Spleen (tissue), 11 donors: ENCODE data around the gene GALR2. TPM values are rescaled to one million over a fixed set of nuclear protein-coding genes. Genes with fewer than 3 reads are reported as not detected.
"Not testable (repeated sequence)": the region's sequence is repeated elsewhere in the genome, so short reads cannot be mapped to it uniquely, and the experiment has no call there.

Experiments used
- DNase-seq: peaks from one replicate; pipeline ENCODE4 v3.0.0-alpha.2; 2020
- H3K27ac ChIP-seq, 8 donors: fragments of 200-600 bp; sonication (generic) in 7 of 8; 1 replicate in 4 of 8; 2 replicates in 4 of 8; pipeline versions ENCODE4 v1.5.0 to v1.8.0; 2016 to 2021; ENCODE audit warnings: inconsistent platforms in 4 of 8, mild to moderate bottlenecking in 4 of 8, moderate library complexity in 1 of 8
- H3K27me3 ChIP-seq, 7 donors: fragments of 200-600 bp; sonication (generic) in 6 of 7; replicated peaks in 1 of 7; 1 replicate in 4 of 7; 2 replicates in 3 of 7; pipeline versions ENCODE4 v1.5.0 to v1.8.0; 2016 to 2021; ENCODE audit warnings: inconsistent platforms in 3 of 7, mild to moderate bottlenecking in 1 of 7
- H3K36me3 ChIP-seq, 6 donors: fragments of 200-600 bp; sonication (generic) in 5 of 6; 1 replicate in 4 of 6; 2 replicates in 2 of 6; pipeline versions ENCODE4 v1.5.0 to v1.8.0; 2016 to 2021; ENCODE audit warnings: inconsistent platforms in 2 of 6
- H3K4me1 ChIP-seq, 6 donors: fragments of 200-600 bp; sonication (generic) in 5 of 6; 1 replicate in 3 of 6; 2 replicates in 3 of 6; pipeline versions ENCODE4 v1.5.0 to v1.8.0; 2016 to 2021; ENCODE audit warnings: inconsistent platforms in 3 of 6
- H3K4me3 ChIP-seq, 8 donors: fragments of 200-600 bp; sonication (generic) in 7 of 8; 1 replicate in 4 of 8; 2 replicates in 4 of 8; pipeline versions ENCODE4 v1.5.0 to v1.8.0; 2016 to 2021; ENCODE audit warnings: inconsistent platforms in 4 of 8, mild to moderate bottlenecking in 4 of 8, moderate library complexity in 2 of 8
- H3K9me3 ChIP-seq, 8 donors: fragments of 200-600 bp; sonication (generic) in 7 of 8; 1 replicate in 4 of 8; 2 replicates in 4 of 8; pipeline versions ENCODE4 v1.5.0 to v1.8.0; 2016 to 2021; ENCODE audit warnings: inconsistent platforms in 4 of 8
- POLR2A ChIP-seq, 3 donors: fragments of 450-650 bp; IDR thresholded peaks; one replicate each; pipeline ENCODE4 v1.5.1; 2017; ENCODE audit warnings: antibody characterized with exemption in 3 of 3, mild to moderate bottlenecking in 1 of 3
- POLR2AphosphoS5 ChIP-seq, 3 donors: sonication (generic); formaldehyde crosslinking; IDR thresholded peaks; one replicate each; pipeline ENCODE4 v1.5.1; 2017; ENCODE audit warnings: antibody characterized with exemption in 3 of 3
- WGBS, 5 donors: extraction: QIAGEN DNeasy Blood & Tissue Kit in 3 of 5; methylation state at CpG; one replicate each; pipeline versions ENCODE4 v1.1.5 to v1.1.7; 2013 to 2018; 5-methylcytosine and 5-hydroxymethylcytosine counted together
- intact Hi-C: fragments of 100-400 bp; cut with DNase I; formaldehyde crosslinking; loops from one replicate; pipeline ENCODE4 v1.15.0; 2023; ENCODE audit warnings: low total_unique reads
- polyA plus RNA-seq, 3 donors: library from polyadenylated mRNA; stranded (reverse); fragments of 200-250 nt; gene quantifications; one replicate each; pipeline ENCODE4 v1.2.1, GENCODE V29; 2013
- total RNA-seq, 7 donors: library from RNA; depleted of rRNA in 3 of 7; stranded (reverse); fragments of >200 nt in 3 of 7; fragmentation: NEBNext Ultra II Directional in 4 of 7; extraction: Animal tissue kit (Norgen Biotek cat#: 25700) in 4 of 7; gene quantifications; one replicate each; pipeline versions ENCODE4 v1.1.0 to v1.2.1, GENCODE V29; 2016 to 2021
- TF ChIP-seq, protein P1 (sequence below), 11 experiments: fragments of 200-600 bp in 7 of 11; fragments of 450-650 bp in 4 of 11; sonication (generic) in 4 of 11; IDR thresholded peaks in 8 of 11; conservative IDR thresholded peaks in 3 of 11; 1 replicate in 7 of 11; 2 replicates in 4 of 11; pipeline versions ENCODE4 v1.4.0 to v1.8.0; 2016 to 2021; ENCODE audit warnings: antibody characterized with exemption in 11 of 11, inconsistent platforms in 4 of 11, mild to moderate bottlenecking in 1 of 11
- donor health status: healthy with polysubstance abuse.
- donor health status: DM: no; HTN: no; CAD: no; lungs with moderate emphysema.
- donor health status: DM: no; HTN: no; CAD: no.
- donor health status: Bipolar disorder and iron deficiency.
- donor health status: healthy.
- donor health status: DM: no; HTN: no; CAD: no.
- donor health status: DM: yes; HTN: yes; CAD: no.

Gene GALR2
- total and polyA plus RNA-seq, 10 donors = 0.06 to 0.93 (median 0.38) TPM; not detected in 6

DNA sequence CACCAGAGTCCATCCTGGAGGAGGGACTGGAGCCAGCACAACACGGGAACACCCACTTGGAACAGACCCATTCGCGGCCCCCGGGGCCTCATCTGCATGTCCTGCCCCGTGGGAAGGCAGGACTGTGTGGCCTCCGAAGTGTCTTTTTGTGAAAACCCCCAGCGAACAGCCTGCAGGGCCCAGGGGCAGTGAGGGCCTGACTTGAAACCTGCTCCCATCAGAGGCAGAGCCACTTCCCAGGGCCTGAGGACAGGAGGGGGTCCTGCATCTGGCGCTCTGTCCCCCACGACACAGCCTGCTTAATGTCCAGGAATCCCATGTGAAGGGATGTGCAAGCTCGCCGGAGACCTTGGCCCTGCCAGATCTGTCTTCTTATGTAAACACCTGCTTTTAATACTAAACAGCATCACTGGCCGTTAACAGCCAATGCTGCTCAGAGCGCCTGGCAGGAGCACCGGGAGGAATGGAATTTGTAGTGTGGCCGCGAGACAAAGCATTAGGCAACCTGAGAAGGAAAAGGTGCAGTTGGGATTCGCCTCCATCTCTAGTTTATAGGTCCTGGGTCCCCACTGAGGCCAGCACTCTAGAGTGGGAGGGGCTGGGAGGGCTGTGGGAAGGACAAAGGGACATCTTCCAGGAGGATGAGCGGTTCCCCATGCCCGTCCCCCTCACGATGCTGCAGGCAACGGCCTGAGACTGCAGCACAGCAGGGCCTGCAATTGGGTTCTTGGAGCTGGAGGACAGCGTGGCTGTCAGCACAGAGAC, 37.9 kb upstream of the GALR2 start:
- DNase-seq = no peak
- 80 to 89% (median 86%) methylated on average over 21 to 22 of the region's 22 CpGs for WGBS, 5 donors
- TF ChIP-seq POLR2A (IDR thresholded peaks at IDR 0.05) (no peak), POLR2AphosphoS5 (IDR thresholded peaks at IDR 0.05) (peak in 2 of 3 donors; percentile 20 to 31)
- intact Hi-C loops = no loop called here
- Histone ChIP-seq H3K4me1 (no peaks in the 10 kb centered on the region), H3K27me3 (peaks cover 0 to 13% (median 0%) of the 10 kb centered on the region in 7 donors), H3K36me3 (peaks cover 0 to 54% (median 40%) of the 10 kb centered on the region in 6 donors), H3K9me3 (no peaks in the 10 kb centered on the region), H3K27ac (no peak overlapping the region), H3K4me3 (no peak overlapping the region)

- H3K9me3 ChIP-seq = no peaks in the 10 kb centered on the region
- DNase-seq = no peak
- intact Hi-C loops = no loop called here
- peaks cover 0 to 67% (median 53%) of the 10 kb centered on the region in 6 donors for H3K36me3 ChIP-seq
- H3K27me3 ChIP-seq = no peaks in the 10 kb centered on the region
- TF ChIP-seq POLR2AphosphoS5 (IDR thresholded peaks at IDR 0.05) (no peak), POLR2A (IDR thresholded peaks at IDR 0.05) (no peak)
- TF ChIP-seq, protein P1, sequence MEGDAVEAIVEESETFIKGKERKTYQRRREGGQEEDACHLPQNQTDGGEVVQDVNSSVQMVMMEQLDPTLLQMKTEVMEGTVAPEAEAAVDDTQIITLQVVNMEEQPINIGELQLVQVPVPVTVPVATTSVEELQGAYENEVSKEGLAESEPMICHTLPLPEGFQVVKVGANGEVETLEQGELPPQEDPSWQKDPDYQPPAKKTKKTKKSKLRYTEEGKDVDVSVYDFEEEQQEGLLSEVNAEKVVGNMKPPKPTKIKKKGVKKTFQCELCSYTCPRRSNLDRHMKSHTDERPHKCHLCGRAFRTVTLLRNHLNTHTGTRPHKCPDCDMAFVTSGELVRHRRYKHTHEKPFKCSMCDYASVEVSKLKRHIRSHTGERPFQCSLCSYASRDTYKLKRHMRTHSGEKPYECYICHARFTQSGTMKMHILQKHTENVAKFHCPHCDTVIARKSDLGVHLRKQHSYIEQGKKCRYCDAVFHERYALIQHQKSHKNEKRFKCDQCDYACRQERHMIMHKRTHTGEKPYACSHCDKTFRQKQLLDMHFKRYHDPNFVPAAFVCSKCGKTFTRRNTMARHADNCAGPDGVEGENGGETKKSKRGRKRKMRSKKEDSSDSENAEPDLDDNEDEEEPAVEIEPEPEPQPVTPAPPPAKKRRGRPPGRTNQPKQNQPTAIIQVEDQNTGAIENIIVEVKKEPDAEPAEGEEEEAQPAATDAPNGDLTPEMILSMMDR (IDR thresholded peaks at IDR 0.05 in 8 of 11, conservative IDR thresholded peaks at IDR 0.05 in 3 of 11) = no peak
- WGBS, 5 donors = 73 to 93% (median 88%) methylated on average over 3 of the region's 3 CpGs
- H3K4me1 ChIP-seq = no peaks in the 10 kb centered on the region
- H3K4me3 ChIP-seq = no peak overlapping the region
- no peak overlapping the region for H3K27ac ChIP-seq
These were observed 36.5 kb upstream of the GALR2 start for GRCh38 chr17:76038050-76038449.

GRCh38 chr17:76039121-76039520, 35.5 kb upstream of the GALR2 start:
- no peak overlapping the region for H3K4me3 ChIP-seq
- H3K27ac ChIP-seq = no peak overlapping the region
- TF ChIP-seq POLR2A (IDR thresholded peaks at IDR 0.05) (no peak), POLR2AphosphoS5 (IDR thresholded peaks at IDR 0.05) (no peak)
- TF ChIP-seq, protein P1 (IDR thresholded peaks at IDR 0.05 in 8 of 11, conservative IDR thresholded peaks at IDR 0.05 in 3 of 11) = no peak
- DNase-seq = no peak
- intact Hi-C loops = no loop called here
- no peaks in the 10 kb centered on the region for H3K9me3 ChIP-seq
- 82 to 99% (median 87%) methylated on average over 6 of the region's 6 CpGs for WGBS, 5 donors
- H3K27me3 ChIP-seq = no peaks in the 10 kb centered on the region
- H3K36me3 ChIP-seq = peaks cover 0 to 78% (median 64%) of the 10 kb centered on the region in 6 donors
- no peaks in the 10 kb centered on the region for H3K4me1 ChIP-seq

GRCh38 chr17:76040376-76040775, 34.2 kb upstream of the GALR2 start:
- H3K27me3 ChIP-seq = no peaks in the 10 kb centered on the region
- H3K4me3 ChIP-seq = no peak overlapping the region
- H3K27ac ChIP-seq = no peak overlapping the region
- H3K4me1 ChIP-seq = no peaks in the 10 kb centered on the region
- no peaks in the 10 kb centered on the region for H3K9me3 ChIP-seq
- peaks cover 4 to 91% (median 77%) of the 10 kb centered on the region in 6 donors for H3K36me3 ChIP-seq
- intact Hi-C loops = no loop called here
- TF ChIP-seq POLR2AphosphoS5 (IDR thresholded peaks at IDR 0.05) (no peak), POLR2A (IDR thresholded peaks at IDR 0.05) (no peak)
- TF ChIP-seq, protein P1 (IDR thresholded peaks at IDR 0.05 in 8 of 11, conservative IDR thresholded peaks at IDR 0.05 in 3 of 11) = no peak
- 70 to 92% (median 85%) methylated on average over 6 of the region's 6 CpGs for WGBS, 5 donors
- DNase-seq = no peak

- DNase-seq, H3K4me1 ChIP-seq, H3K4me3 ChIP-seq, H3K9me3 ChIP-seq, intact Hi-C loops, H3K27ac ChIP-seq, H3K27me3 ChIP-seq: not testable (repeated sequence)
- H3K36me3 ChIP-seq = peaks cover 12 to 100% (median 100%) of the 10 kb centered on the region in 6 donors
- WGBS, 5 donors = 97 to 100% (median 97%) methylated on average over 3 of the region's 3 CpGs
These were observed 31.7 kb upstream of the GALR2 start for GRCh38 chr17:76042868-76043267.

GRCh38 chr17:76044475-76045007, 30.0 kb upstream of the GALR2 start:
- H3K27ac ChIP-seq, H3K4me1 ChIP-seq, intact Hi-C loops, H3K4me3 ChIP-seq, H3K27me3 ChIP-seq, DNase-seq, H3K9me3 ChIP-seq: not testable (repeated sequence)
- 90 to 98% (median 94%) methylated on average over 11 of the region's 11 CpGs for WGBS, 5 donors
- peaks cover 12 to 100% (median 100%) of the 10 kb centered on the region in 6 donors for H3K36me3 ChIP-seq
